H1 (cell line): ENCODE data around the gene SLC12A5. TPM values are rescaled to one million over a fixed set of nuclear protein-coding genes. Genes with fewer than 3 reads are reported as not detected.

Source experiments
- CTCF ChIA-PET: fragments of 300-600 bp; sonication (Branson Sonifier 250); formaldehyde crosslinking; loops from one replicate; lab custom pipeline; 2021; ENCODE audit not compliant: partially characterized antibody; lab: Charles Lee
- POLR2A ChIA-PET: fragments of 300-600 bp; sonication (Branson Sonifier 250); formaldehyde crosslinking; loops from one replicate; lab custom pipeline; 2021; ENCODE audit warnings: inconsistent platforms; ENCODE audit not compliant: partially characterized antibody; lab: Charles Lee
- DNase-seq, 2 experiments: peaks; one replicate each; pipeline versions ENCODE4 v3.0.0 to v3.0.0-alpha.2; 2010 to 2022; ENCODE audit warnings: low spot score in 2 of 2, low read depth in 1 of 2, mixed read lengths in 1 of 2
- FAIRE-seq: peaks from 2 replicates; lab custom pipeline; 2011; peaks lifted over from hg19 to GRCh38; lab: Jason Lieb, UNC
- H2AFZ ChIP-seq: 2 replicates; pipeline ENCODE4 v1.8.1; 2012; ENCODE audit warnings: low read length, inconsistent platforms
- H2AK5ac ChIP-seq: 2 replicates; pipeline ENCODE4 v1.6.1; 2013; ENCODE audit warnings: low read depth, low read length
- H2BK120ac ChIP-seq: replicated peaks from 2 replicates; pipeline ENCODE3; 2013; ENCODE audit warnings: low read depth, low read length, inconsistent platforms
- H2BK12ac ChIP-seq: 2 replicates; pipeline ENCODE4 v1.6.1; 2013; ENCODE audit warnings: low read depth, low read length
- H2BK15ac ChIP-seq: 2 replicates; pipeline ENCODE4 v1.6.1; 2013; ENCODE audit warnings: low read length
- H2BK20ac ChIP-seq: 2 replicates; pipeline ENCODE4 v1.6.1; 2013; ENCODE audit warnings: low read length
- H2BK5ac ChIP-seq: 2 replicates; pipeline ENCODE4 v1.6.1; 2013; ENCODE audit warnings: low read depth, low read length
- H3K14ac ChIP-seq: 2 replicates; pipeline ENCODE4 v1.6.1; 2013; ENCODE audit warnings: inconsistent platforms; ENCODE audit not compliant: insufficient read length
- H3K18ac ChIP-seq: 2 replicates; pipeline ENCODE4 v1.6.1; 2013; ENCODE audit warnings: low read length; ENCODE audit errors: extremely low read depth
- H3K23ac ChIP-seq: 2 replicates; pipeline ENCODE4 v1.6.1; 2013; ENCODE audit warnings: inconsistent platforms; ENCODE audit not compliant: insufficient read length
- H3K23me2 ChIP-seq: 2 replicates; pipeline ENCODE4 v1.6.1; 2013; ENCODE audit warnings: low read depth, low read length
- H3K27ac ChIP-seq: 2 replicates; pipeline ENCODE4 v1.6.1; 2011; ENCODE audit warnings: low read depth, low read length, inconsistent platforms
- H3K27me3 ChIP-seq, 4 experiments: replicated peaks in 1 of 4; 1 replicate in 1 of 4; 2 replicates in 3 of 4; pipeline versions ENCODE4 v1.6.1 to v1.8.1; 2011 to 2013; ENCODE audit warnings: low read length in 3 of 4, mild to moderate bottlenecking in 3 of 4, inconsistent platforms in 2 of 4, mixed read lengths in 2 of 4, moderate library complexity in 1 of 4; ENCODE audit not compliant: control insufficient read depth in 3 of 4, insufficient read depth in 3 of 4; ENCODE audit errors: extremely low read depth in 1 of 4
- H3K36me3 ChIP-seq, 4 experiments: 2 replicates each; pipeline versions ENCODE4 v1.6.1 to v1.8.1; 2011 to 2013; ENCODE audit warnings: mild to moderate bottlenecking in 4 of 4, low read length in 3 of 4, moderate library complexity in 2 of 4, control low read depth in 1 of 4, inconsistent platforms in 1 of 4; ENCODE audit not compliant: insufficient read depth in 4 of 4, control insufficient read depth in 2 of 4
- H3K4ac ChIP-seq: replicated peaks from 2 replicates; pipeline ENCODE3; 2013; ENCODE audit warnings: low read length, low read depth, mixed read lengths, inconsistent platforms; ENCODE audit not compliant: insufficient read length
- H3K4me1 ChIP-seq, 4 experiments: replicated peaks in 1 of 4; 1 replicate in 1 of 4; 2 replicates in 3 of 4; pipeline versions ENCODE4 v1.6.1 to v1.8.1; 2011 to 2013; ENCODE audit warnings: low read length in 3 of 4, inconsistent platforms in 2 of 4, mixed read lengths in 1 of 4; ENCODE audit not compliant: insufficient read depth in 4 of 4, control insufficient read depth in 3 of 4
- H3K4me2 ChIP-seq, 2 experiments: 2 replicates each; pipeline versions ENCODE4 v1.6.1 to v1.8.1; 2011 to 2013; ENCODE audit warnings: low read depth in 2 of 2, low read length in 2 of 2, control low read depth in 1 of 2, inconsistent platforms in 1 of 2, mild to moderate bottlenecking in 1 of 2; ENCODE audit not compliant: insufficient read depth in 1 of 2
- H3K4me3 ChIP-seq, 4 experiments: fragments of 200-600, 300-600 bp in 1 of 4; sonication (generic), shearing (Covaris generic), sonication (Bioruptor Twin) in 1 of 4; 2 replicates each; pipeline versions ENCODE4 v1.5.1 to v1.8.1; 2011 to 2016; ENCODE audit warnings: low read length in 4 of 4, low read depth in 3 of 4, control low read depth in 2 of 4, inconsistent platforms in 2 of 4, mild to moderate bottlenecking in 2 of 4, mixed read lengths in 1 of 4, moderate library complexity in 1 of 4; ENCODE audit not compliant: insufficient read depth in 2 of 4; ENCODE audit errors: extremely low read depth in 1 of 4
- H3K56ac ChIP-seq: replicated peaks from 2 replicates; pipeline ENCODE3; 2013; ENCODE audit warnings: low read depth, mild to moderate bottlenecking, mixed read lengths, low read length, inconsistent platforms; ENCODE audit not compliant: insufficient read length
- H3K79me1 ChIP-seq: 2 replicates; pipeline ENCODE4 v1.6.1; 2013; ENCODE audit warnings: low read depth, low read length, control low read depth
- H3K79me2 ChIP-seq, 2 experiments: 2 replicates each; pipeline versions ENCODE4 v1.6.1 to v1.8.1; 2012 to 2013; ENCODE audit warnings: low read length in 2 of 2, mild to moderate bottlenecking in 2 of 2, inconsistent platforms in 1 of 2; ENCODE audit not compliant: insufficient read depth in 2 of 2, control insufficient read depth in 1 of 2
- H3K9ac ChIP-seq, 4 experiments: replicated peaks in 1 of 4; 1 replicate in 1 of 4; 2 replicates in 3 of 4; pipeline versions ENCODE4 v1.6.1 to v1.8.1; 2011 to 2013; ENCODE audit warnings: low read depth in 3 of 4, low read length in 3 of 4, control low read depth in 2 of 4, mild to moderate bottlenecking in 2 of 4, moderate library complexity in 2 of 4, inconsistent platforms in 1 of 4; ENCODE audit errors: extremely low read depth in 1 of 4
- H3K9me3 ChIP-seq, 2 experiments: 2 replicates each; pipeline versions ENCODE4 v1.6.1 to v1.8.1; 2012 to 2013; ENCODE audit warnings: mild to moderate bottlenecking in 2 of 2, moderate library complexity in 2 of 2, control low read depth in 1 of 2, inconsistent platforms in 1 of 2, low read depth in 1 of 2, low read length in 1 of 2, mixed read lengths in 1 of 2; ENCODE audit not compliant: insufficient read depth in 2 of 2
- H4K20me1 ChIP-seq, 2 experiments: replicated peaks in 1 of 2; 2 replicates each; pipeline versions ENCODE3 to v1.8.1; 2011 to 2013; ENCODE audit warnings: inconsistent platforms in 2 of 2, low read length in 2 of 2, mild to moderate bottlenecking in 1 of 2; ENCODE audit not compliant: insufficient read depth in 2 of 2, control insufficient read depth in 1 of 2
- H4K5ac ChIP-seq: 2 replicates; pipeline ENCODE4 v1.6.1; 2013; ENCODE audit warnings: low read length, low read depth, mixed read lengths, inconsistent platforms; ENCODE audit not compliant: insufficient read length
- H4K8ac ChIP-seq: 2 replicates; pipeline ENCODE4 v1.8.0; 2013; ENCODE audit warnings: mild to moderate bottlenecking, moderate library complexity, low read length, inconsistent platforms; ENCODE audit not compliant: insufficient read depth; ENCODE audit errors: extremely low read depth
- H4K91ac ChIP-seq: replicated peaks from 2 replicates; pipeline ENCODE3; 2013; ENCODE audit warnings: low read length, mixed read lengths, inconsistent platforms; ENCODE audit not compliant: insufficient read length
- BCL11A ChIP-seq, 2 experiments: IDR thresholded peaks; one replicate each; pipeline ENCODE4 v1.6.1; 2011; ENCODE audit warnings: low read depth in 2 of 2, low read length in 2 of 2, mild to moderate bottlenecking in 2 of 2
- CEBPB ChIP-seq: IDR thresholded peaks from 2 replicates; pipeline ENCODE4 v1.6.1; 2012; ENCODE audit warnings: low read depth, low read length
- CTBP2 ChIP-seq: IDR thresholded peaks from 2 replicates; pipeline ENCODE4 v1.7.0; 2011; ENCODE audit warnings: borderline replicate concordance, mild to moderate bottlenecking, moderate library complexity, mixed read lengths, low read length; ENCODE audit not compliant: insufficient read depth, insufficient read length
- KDM1A ChIP-seq: fragments of 200-600, 300-600 bp; sonication (generic); IDR thresholded peaks from 2 replicates; pipeline ENCODE4 v1.7.1; 2016; ENCODE audit warnings: mild to moderate bottlenecking, low read length, borderline replicate concordance
- KDM5A ChIP-seq: fragments of 200-600 bp; IDR thresholded peaks from 2 replicates; pipeline ENCODE4 v1.7.1; 2012; ENCODE audit warnings: mild to moderate bottlenecking, low read length, inconsistent platforms, mixed read lengths
- NRF1 ChIP-seq: IDR thresholded peaks from 2 replicates; pipeline ENCODE4 v1.6.1; 2011; ENCODE audit warnings: mild to moderate bottlenecking, low read depth, low read length, improper control_type of control experiment
- POU5F1 ChIP-seq: IDR thresholded peaks from 2 replicates; pipeline ENCODE4 v1.6.1; 2011; ENCODE audit warnings: low read depth, mild to moderate bottlenecking, low read length, moderate library complexity
- SP1 ChIP-seq: IDR thresholded peaks from 2 replicates; pipeline ENCODE4 v1.6.1; 2011; ENCODE audit warnings: low read depth, low read length
- TAF7 ChIP-seq: optimal IDR thresholded peaks from 2 replicates; pipeline ENCODE3; 2011; ENCODE audit warnings: low read depth, mild to moderate bottlenecking, inconsistent platforms, low read length, moderate library complexity, borderline replicate concordance
- ZNF274 ChIP-seq: IDR thresholded peaks from 2 replicates; pipeline ENCODE4 v1.7.0; 2012; ENCODE audit warnings: low read length, borderline replicate concordance; ENCODE audit errors: extremely low read depth
- WGBS, 2 experiments: shearing (Covaris generic) in 1 of 2; methylation state at CpG; one replicate each; pipeline versions ENCODE4 v1.1.6 to v1.1.7; 2013 to 2015; ENCODE audit warnings: low lambda C conversion rate in 2 of 2, mixed read lengths in 2 of 2, inconsistent platforms in 1 of 2, low coverage in 1 of 2, missing lambda C conversion rate in 1 of 2; ENCODE audit not compliant: insufficient replicate concordance in 2 of 2, insufficient coverage in 1 of 2, insufficient read length in 1 of 2; ENCODE audit errors: extremely low coverage in 1 of 2, missing lambda C conversion rate in 1 of 2; 5-methylcytosine and 5-hydroxymethylcytosine counted together
- polyA plus RNA-seq, 7 experiments: library from polyadenylated mRNA; depleted of rRNA in 3 of 7; stranded (reverse) in 5 of 7; unstranded in 2 of 7; fragments of >200 nt in 5 of 7; fragments of 200-250 nt in 2 of 7; gene quantifications; 1 replicate in 5 of 7; 2 replicates in 1 of 7; 4 replicates in 1 of 7; pipeline versions ENCODE4 v1.2.1 to v1.2.3, GENCODE V29; 2011 to 2013; ENCODE audit warnings: missing spikeins in 2 of 7, mixed read lengths in 2 of 7
- total RNA-seq: library from RNA; stranded (reverse); fragmentation: NEBNext Ultra II Directional; extraction: Animal tissue kit (Norgen Biotek cat#: 25700); gene quantifications from 2 replicates; pipeline ENCODE4 v1.2.1, GENCODE V29; 2021
- TF ChIP-seq, protein P1 (sequence below), 3 experiments: IDR thresholded peaks; 1 replicate in 2 of 3; 2 replicates in 1 of 3; pipeline versions ENCODE4 v1.5.1 to v1.6.1; 2011; ENCODE audit warnings: low read length in 3 of 3, mild to moderate bottlenecking in 3 of 3, inconsistent platforms in 2 of 3, low read depth in 1 of 3, moderate library complexity in 1 of 3; ENCODE audit not compliant: insufficient read depth in 1 of 3; ENCODE audit errors: control extremely low read depth in 1 of 3

SLC12A5 gene
- total and polyA plus RNA-seq, 2 of the 8 experiments (the other 6 are each of a cell fraction or from before 2014, with no cell fraction given) = 1.9 to 7.3 TPM

DNA sequence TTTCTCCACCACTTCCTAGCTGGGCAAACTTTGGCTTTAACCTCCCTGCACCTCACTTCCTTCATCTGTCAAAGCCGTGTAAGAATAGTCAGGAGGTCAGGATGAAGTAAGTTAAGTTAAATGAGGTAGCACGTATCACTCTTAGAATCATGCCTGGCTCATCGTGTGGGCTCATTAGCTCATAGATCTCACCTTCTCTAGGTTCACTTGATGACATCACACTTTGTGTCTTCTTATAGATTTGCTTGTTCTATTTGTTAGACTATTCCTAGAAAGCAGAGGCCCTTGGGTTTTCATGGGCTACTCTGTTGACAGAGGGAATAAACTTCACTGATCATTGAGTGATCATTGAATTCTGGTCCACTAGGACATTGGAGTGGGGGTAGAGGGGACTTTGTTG, 72.9 kb downstream of the SLC12A5 start:
- no peaks in the 10 kb centered on the region for H3K79me1 ChIP-seq
- H2BK120ac ChIP-seq = no peak overlapping the region
- H3K4me1 ChIP-seq = 0 out of 7 replicates have a peak, but pooled peaks cover 0 to 5% (median under 1%) of the 10 kb centered on the region in 4 experiments
- no peak overlapping the region for H3K4ac ChIP-seq
- H2BK5ac ChIP-seq = no peak overlapping the region
- H3K23ac ChIP-seq = no peak overlapping the region
- H3K9ac ChIP-seq = no peak overlapping the region
- ChIA-PET CTCF (interaction anchor here (0.6 to 1.5 kb wide), 5 partner anchors 43 to 218 kb away, joined by 3 to 5 read pairs (median 4); no protein-coding TSS in a partner anchor), POLR2A (interaction anchor here (1.1 to 1.6 kb wide), 2 partner anchors 17 to 44 kb away, joined by 3 to 4 read pairs; no protein-coding TSS in a partner anchor)
- no peak overlapping the region for H4K5ac ChIP-seq
- H4K91ac ChIP-seq = no peak overlapping the region
- no peak overlapping the region for H3K4me2 ChIP-seq
- no peaks in the 10 kb centered on the region for H3K36me3 ChIP-seq
- H3K27me3 ChIP-seq = peaks cover 0 to 11% (median 4%) of the 10 kb centered on the region in 4 experiments; a peak in 2 of 7 replicates
- H2AFZ ChIP-seq = no peak overlapping the region
- H2BK15ac ChIP-seq = no peak overlapping the region
- no peak overlapping the region for H3K56ac ChIP-seq
- H3K27ac ChIP-seq = no peak overlapping the region
- H4K20me1 ChIP-seq = no peaks in the 10 kb centered on the region
- no peak overlapping the region for H3K14ac ChIP-seq
- WGBS, 2 experiments = 88% methylated on average over 3 of the region's 3 CpGs; no CpG with 5 or more reads in 1 of the 2 experiments
- DNase-seq (no peak), FAIRE-seq (no peak)
- no peak overlapping the region for H2BK20ac ChIP-seq
- H2AK5ac ChIP-seq = no peak overlapping the region
- no peaks in the 10 kb centered on the region for H3K79me2 ChIP-seq
- H3K4me3 ChIP-seq = no peak overlapping the region
- H2BK12ac ChIP-seq = no peak overlapping the region
- no peak overlapping the region for H4K8ac ChIP-seq
- H3K9me3 ChIP-seq = 0 out of 4 replicates have a peak, but pooled peaks cover 0 to 2% of the 10 kb centered on the region in 2 experiments
- H3K18ac ChIP-seq = no peak overlapping the region
- no peaks in the 10 kb centered on the region for H3K23me2 ChIP-seq
- TF ChIP-seq KDM5A (no peak), KDM1A (no peak), CTBP2 (no peak), CEBPB (no peak), NRF1 (no peak), ZNF274 (no peak), BCL11A (IDR thresholded peaks at IDR 0.05; ENCODE audit: low read depth in 2 of 2, low read length in 2 of 2) (no peak), TAF7 (no peak), SP1 (no peak), POU5F1 (no peak)
- TF ChIP-seq, protein P1, sequence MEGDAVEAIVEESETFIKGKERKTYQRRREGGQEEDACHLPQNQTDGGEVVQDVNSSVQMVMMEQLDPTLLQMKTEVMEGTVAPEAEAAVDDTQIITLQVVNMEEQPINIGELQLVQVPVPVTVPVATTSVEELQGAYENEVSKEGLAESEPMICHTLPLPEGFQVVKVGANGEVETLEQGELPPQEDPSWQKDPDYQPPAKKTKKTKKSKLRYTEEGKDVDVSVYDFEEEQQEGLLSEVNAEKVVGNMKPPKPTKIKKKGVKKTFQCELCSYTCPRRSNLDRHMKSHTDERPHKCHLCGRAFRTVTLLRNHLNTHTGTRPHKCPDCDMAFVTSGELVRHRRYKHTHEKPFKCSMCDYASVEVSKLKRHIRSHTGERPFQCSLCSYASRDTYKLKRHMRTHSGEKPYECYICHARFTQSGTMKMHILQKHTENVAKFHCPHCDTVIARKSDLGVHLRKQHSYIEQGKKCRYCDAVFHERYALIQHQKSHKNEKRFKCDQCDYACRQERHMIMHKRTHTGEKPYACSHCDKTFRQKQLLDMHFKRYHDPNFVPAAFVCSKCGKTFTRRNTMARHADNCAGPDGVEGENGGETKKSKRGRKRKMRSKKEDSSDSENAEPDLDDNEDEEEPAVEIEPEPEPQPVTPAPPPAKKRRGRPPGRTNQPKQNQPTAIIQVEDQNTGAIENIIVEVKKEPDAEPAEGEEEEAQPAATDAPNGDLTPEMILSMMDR (IDR thresholded peaks at IDR 0.05; ENCODE audit: control extremely low read depth in 1 of 3, insufficient read depth in 1 of 3, low read depth in 1 of 3, low read length in 3 of 3) = no peak
